OCI-LY3 (cell line): ENCODE data around the gene ZXDA.

Experiments used
- CTCF ChIP-seq: fragments of 200-600, 300-600 bp; sonication (generic); IDR thresholded peaks from 2 replicates; pipeline ENCODE4 v1.5.1; 2014; ENCODE audit warnings: antibody characterized with exemption, low read length, low read depth
- EZH2phosphoT487 ChIP-seq: fragments of 200-600 bp; shearing (Covaris generic); IDR thresholded peaks from 2 replicates; pipeline ENCODE4 v1.6.1; 2018; ENCODE audit warnings: antibody characterized with exemption, mixed run types, low read depth

- TF ChIP-seq CTCF (no peak), EZH2phosphoT487 (no peak)
Measured at GRCh38 chrX:57951666-57952319, 41.5 kb upstream of the ZXDA start.
